HepG2 (cell line): ENCODE data around the gene PLXND1. TPM values are rescaled to one million over a fixed set of nuclear protein-coding genes. Genes with fewer than 3 reads are reported as not detected.

Experiments used
- AKAP8 ChIP-seq: sonication (generic); formaldehyde crosslinking; IDR thresholded peaks from 2 replicates; pipeline ENCODE4 v1.5.1; 2020; ENCODE audit warnings: mild to moderate bottlenecking, missing genetic modification reagents
- ARID5B ChIP-seq: IDR thresholded peaks from 2 replicates; pipeline ENCODE4 v1.4.0; 2020; ENCODE audit warnings: mild to moderate bottlenecking, missing genetic modification reagents
- E2F5 ChIP-seq: sonication (generic); formaldehyde crosslinking; conservative IDR thresholded peaks from 2 replicates; pipeline ENCODE4 v1.4.0; 2020; ENCODE audit warnings: missing genetic modification reagents
- HDAC2 ChIP-seq: sonication (generic); formaldehyde crosslinking; IDR thresholded peaks from 2 replicates; pipeline ENCODE4 v1.4.0; 2020; ENCODE audit warnings: missing genetic modification reagents
- MEIS1 ChIP-seq: sonication (generic); formaldehyde crosslinking; IDR thresholded peaks from 2 replicates; pipeline ENCODE4 v1.9.0; 2021; ENCODE audit warnings: mild to moderate bottlenecking, missing genetic modification reagents, moderate library complexity, borderline replicate concordance
- NFRKB ChIP-seq: fragments of 450-650 bp; IDR thresholded peaks from 2 replicates; pipeline ENCODE4 v1.6.1; 2017
- POLR2AphosphoS5 ChIP-seq: IDR thresholded peaks from 2 replicates; pipeline ENCODE4 v1.6.1; 2012; ENCODE audit warnings: low read depth, low read length
- PRDM4 ChIP-seq: sonication (generic); formaldehyde crosslinking; IDR thresholded peaks from 2 replicates; pipeline ENCODE4 v1.9.0; 2021; ENCODE audit warnings: missing genetic modification reagents, borderline replicate concordance
- RCOR2 ChIP-seq: IDR thresholded peaks from 2 replicates; pipeline ENCODE4 v1.6.1; 2016; ENCODE audit warnings: missing biosample characterization, missing genetic modification reagents
- RELA ChIP-seq: sonication (generic); formaldehyde crosslinking; IDR thresholded peaks from 2 replicates; pipeline ENCODE4 v1.4.0; 2020; ENCODE audit warnings: missing genetic modification reagents
- SMYD3 ChIP-seq: sonication (generic); formaldehyde crosslinking; IDR thresholded peaks from 2 replicates; pipeline ENCODE4 v1.8.1; 2023; ENCODE audit warnings: mild to moderate bottlenecking, missing genetic modification reagents
- ZFYVE20 ChIP-seq: sonication (generic); formaldehyde crosslinking; IDR thresholded peaks from 2 replicates; pipeline ENCODE4 v1.8.0; 2023; ENCODE audit warnings: low read depth, mild to moderate bottlenecking, moderate library complexity, missing genetic modification reagents, borderline replicate concordance
- ZMAT3 ChIP-seq: sonication (generic); formaldehyde crosslinking; conservative IDR thresholded peaks from 2 replicates; pipeline ENCODE4 v1.7.0; 2021; ENCODE audit warnings: missing genetic modification reagents
- ZNF235 ChIP-seq: sonication (generic); formaldehyde crosslinking; IDR thresholded peaks from 2 replicates; pipeline ENCODE4 v1.8.1; 2023; ENCODE audit warnings: mild to moderate bottlenecking, missing genetic modification reagents, borderline replicate concordance
- ZNF468 ChIP-seq: sonication (generic); formaldehyde crosslinking; IDR thresholded peaks from 2 replicates; pipeline ENCODE4 v1.8.0; 2022; ENCODE audit warnings: mild to moderate bottlenecking, moderate library complexity, missing genetic modification reagents
- ZNF510 ChIP-seq: sonication (generic); formaldehyde crosslinking; IDR thresholded peaks from 2 replicates; pipeline ENCODE4 v1.4.0; 2020; ENCODE audit warnings: low read depth, mild to moderate bottlenecking, missing genetic modification reagents
- ZNF557 ChIP-seq: sonication (generic); formaldehyde crosslinking; IDR thresholded peaks from 2 replicates; pipeline ENCODE4 v1.4.0; 2020; ENCODE audit warnings: missing genetic modification reagents
- ZNF572 ChIP-seq: sonication (generic); formaldehyde crosslinking; IDR thresholded peaks from 2 replicates; pipeline ENCODE4 v1.5.1; 2020; ENCODE audit warnings: mild to moderate bottlenecking, missing genetic modification reagents
- ZNF660 ChIP-seq: sonication (generic); formaldehyde crosslinking; IDR thresholded peaks from 2 replicates; pipeline ENCODE4 v1.5.1; 2020; ENCODE audit warnings: mild to moderate bottlenecking, low read depth, missing genetic modification reagents, borderline replicate concordance
- ZNF720 ChIP-seq: sonication (generic); formaldehyde crosslinking; IDR thresholded peaks from 2 replicates; pipeline ENCODE4 v1.4.0; 2020; ENCODE audit warnings: missing genetic modification reagents
- polyA plus RNA-seq, 8 experiments: library from polyadenylated mRNA; depleted of rRNA in 3 of 8; stranded (reverse) in 7 of 8; unstranded in 1 of 8; fragments of >200 nt; fragmentation: Illumina TruSeq in 4 of 8; extraction: Trizol in 4 of 8; gene quantifications; 2 replicates each; pipeline versions ENCODE4 v1.2.1 to v1.2.3, GENCODE V29; 2011 to 2016; ENCODE audit warnings: low read depth in 4 of 8, missing spikeins in 1 of 8, mixed read lengths in 1 of 8; ENCODE audit not compliant: insufficient read depth in 1 of 8
- total RNA-seq, 5 experiments: library from RNA; depleted of rRNA; stranded (reverse); fragments of >200 nt; fragmentation: Illumina TruSeq; extraction: Trizol; gene quantifications; 2 replicates each; pipeline ENCODE4 v1.2.3, GENCODE V29; 2016; ENCODE audit warnings: low read depth in 1 of 5

The PLXND1 gene
- total and polyA plus RNA-seq, 2 of the 13 experiments (the other 11 are each of a cell fraction or from before 2014, with no cell fraction given) = 15.9 to 42.0 TPM

- TF ChIP-seq E2F5 (CRISPR knock-in tag) (no peak), PRDM4 (CRISPR knock-in tag) (no peak), ARID5B (CRISPR knock-in tag) (peak; percentile 83), ZNF720 (CRISPR knock-in tag) (no peak), MEIS1 (CRISPR knock-in tag) (0 out of 2 replicates have a peak, but pooled peaks have one; percentile 3), ZFYVE20 (CRISPR knock-in tag) (no peak), ZNF468 (CRISPR knock-in tag) (no peak), ZNF660 (CRISPR knock-in tag) (no peak), ZNF572 (CRISPR knock-in tag) (no peak), ZNF235 (CRISPR knock-in tag) (no peak), POLR2AphosphoS5 (peak; percentile 43; the same call in 1 of the 2 replicates), RELA (CRISPR knock-in tag) (no peak; the same call in 1 of the 2 replicates), ZNF510 (no peak), RCOR2 (peak; percentile 73), ZNF557 (CRISPR knock-in tag) (no peak), NFRKB (no peak), AKAP8 (no peak; the same call in 1 of the 2 replicates), SMYD3 (no peak), ZMAT3 (CRISPR knock-in tag) (peak; percentile 65), HDAC2 (CRISPR knock-in tag) (peak; percentile 94)
Observed at GRCh38 chr3:129593595-129594339, 12.7 kb downstream of the PLXND1 start (continued).
